T-helper 1 cell (primary cell): Measurements from ENCODE around the gene SPIRE1.
"Not testable (repeated sequence)": the region's sequence is repeated elsewhere in the genome, so short reads cannot be mapped to it uniquely, and the experiment has no call there.

Source experiments
- DNase-seq, 5 donors: peaks; one replicate each; pipeline ENCODE4 v3.0.0-alpha.2; 2012 to 2020

Gene SPIRE1

DNA sequence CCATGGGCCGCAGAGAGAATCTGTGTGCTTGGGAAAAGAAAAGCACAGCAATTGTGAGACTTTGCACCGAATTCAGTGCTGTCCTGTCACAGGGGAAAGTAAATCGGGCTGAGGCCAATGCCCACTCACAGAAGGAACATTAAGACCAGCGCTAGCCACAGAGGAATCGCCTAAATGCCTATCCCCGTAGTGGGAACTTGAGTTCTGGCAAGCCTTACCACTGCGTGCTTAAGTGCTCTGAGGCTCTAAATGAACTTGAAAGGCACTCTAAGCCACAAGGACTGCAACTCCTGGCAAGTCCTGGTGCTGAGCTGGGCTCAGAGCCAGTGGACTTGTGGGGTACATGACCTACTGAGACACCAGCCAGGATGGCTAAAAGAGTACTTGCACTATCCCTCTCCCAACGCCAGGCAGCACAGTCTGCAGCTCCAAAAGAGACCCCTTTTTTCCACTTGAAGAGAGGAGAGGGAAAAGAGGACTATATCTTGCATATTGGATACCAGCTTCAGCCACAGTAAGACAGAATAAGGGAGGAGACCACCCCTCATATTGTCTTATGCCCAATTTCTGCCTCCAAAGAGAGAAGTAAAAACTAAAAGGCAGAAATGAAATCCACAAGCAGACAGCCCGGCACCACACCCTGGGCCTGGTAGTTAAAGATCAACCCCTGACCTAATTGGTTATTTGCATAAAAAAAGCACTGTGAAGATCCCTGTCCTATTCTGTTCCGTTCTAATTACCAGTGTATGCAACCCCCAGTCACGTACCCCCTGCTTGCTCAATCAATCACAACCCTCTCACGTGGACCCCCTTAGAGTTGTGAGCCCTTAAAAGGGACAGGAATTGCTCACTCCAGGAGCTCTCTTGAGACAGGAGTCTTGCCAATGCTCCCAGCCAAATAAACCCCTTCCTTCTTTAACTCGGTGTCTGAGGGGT is 105.7 kb downstream of the SPIRE1 start:
- DNase-seq = not testable (repeated sequence)

DNA sequence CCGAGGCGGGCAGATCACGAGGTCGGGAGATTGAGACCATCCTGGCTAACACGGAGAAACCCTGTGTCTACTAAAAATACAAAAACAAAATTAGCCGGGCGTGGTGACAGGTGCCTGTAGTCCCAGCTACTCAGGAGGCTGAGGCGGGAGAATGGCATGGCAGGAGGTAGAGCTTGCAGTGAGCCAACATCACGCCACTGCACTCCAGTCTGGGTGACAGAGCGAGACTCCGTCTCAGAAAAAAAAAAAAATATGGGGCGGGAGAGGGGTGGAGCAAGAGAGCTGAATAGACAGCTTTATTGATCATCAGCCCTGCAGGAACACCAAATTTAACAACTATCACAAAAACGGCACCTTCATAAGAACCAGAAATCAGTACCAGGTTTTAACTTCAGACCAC is 106.4 kb downstream of the SPIRE1 start:
- not testable (repeated sequence) for DNase-seq

GRCh38 chr18:12543697-12544096 is 114.2 kb downstream of the SPIRE1 start:
- peak in 1 of 5 donors; percentile 27 for DNase-seq

DNA sequence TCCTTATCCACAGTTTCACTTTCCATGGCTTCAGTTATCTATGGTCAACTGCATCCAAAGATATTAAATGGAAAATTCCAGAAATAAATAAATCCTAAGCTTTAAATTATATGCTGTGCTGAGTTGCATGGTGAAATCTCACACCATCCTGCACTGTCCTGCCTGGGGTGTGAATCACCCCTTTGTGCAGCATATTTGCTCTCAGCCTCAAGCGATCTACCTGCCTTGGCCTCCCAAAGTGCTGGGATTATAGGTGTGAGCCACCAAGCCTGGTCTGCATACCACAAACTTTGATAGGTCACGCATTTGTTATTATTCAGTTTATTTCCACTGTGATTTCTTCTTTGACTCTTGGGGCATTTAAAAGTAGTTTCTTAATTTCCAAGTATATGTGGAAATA is 117.2 kb downstream of the SPIRE1 start:
- DNase-seq = no peak

- not testable (repeated sequence) for DNase-seq
Observed at GRCh38 chr18:12539158-12539557, 118.7 kb downstream of the SPIRE1 start.

GRCh38 chr18:12534820-12535219 is 123.1 kb downstream of the SPIRE1 start:
- no peak for DNase-seq

GRCh38 chr18:12532661-12533060 is 125.2 kb downstream of the SPIRE1 start:
- no peak for DNase-seq

GRCh38 chr18:12531749-12532148 is 126.2 kb downstream of the SPIRE1 start:
- DNase-seq = no peak

DNA sequence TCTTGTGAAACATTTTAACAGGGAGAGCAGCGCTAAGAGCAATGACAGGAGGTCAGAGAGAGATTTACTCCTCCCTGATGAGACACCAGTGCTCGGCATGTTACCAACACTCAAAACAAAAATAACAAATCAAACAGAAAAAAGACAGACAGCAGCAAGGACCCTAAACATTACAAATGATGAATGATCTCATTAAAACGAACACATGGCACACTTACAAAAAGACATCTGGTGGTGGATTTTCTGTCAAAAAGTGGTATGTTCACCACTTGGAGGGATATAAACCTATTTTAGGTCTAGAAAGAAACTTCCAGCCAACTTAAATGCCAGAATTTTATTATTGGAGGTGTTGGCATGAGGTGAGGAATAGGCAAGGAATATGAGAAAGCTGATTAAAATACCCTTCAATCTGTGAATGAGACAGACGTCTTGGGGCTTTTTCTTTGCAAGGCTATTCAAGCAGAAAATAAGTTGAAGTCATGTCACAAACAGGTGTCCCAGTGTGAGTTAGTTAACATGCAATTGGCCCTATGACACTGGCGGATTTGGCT is 137.4 kb downstream of the SPIRE1 start:
- DNase-seq = no peak

- no peak for DNase-seq
Observed at GRCh38 chr18:12518832-12519531, 138.9 kb downstream of the SPIRE1 start.

- no peak for DNase-seq
Observed at GRCh38 chr18:12518326-12518725, 139.6 kb downstream of the SPIRE1 start.

DNA sequence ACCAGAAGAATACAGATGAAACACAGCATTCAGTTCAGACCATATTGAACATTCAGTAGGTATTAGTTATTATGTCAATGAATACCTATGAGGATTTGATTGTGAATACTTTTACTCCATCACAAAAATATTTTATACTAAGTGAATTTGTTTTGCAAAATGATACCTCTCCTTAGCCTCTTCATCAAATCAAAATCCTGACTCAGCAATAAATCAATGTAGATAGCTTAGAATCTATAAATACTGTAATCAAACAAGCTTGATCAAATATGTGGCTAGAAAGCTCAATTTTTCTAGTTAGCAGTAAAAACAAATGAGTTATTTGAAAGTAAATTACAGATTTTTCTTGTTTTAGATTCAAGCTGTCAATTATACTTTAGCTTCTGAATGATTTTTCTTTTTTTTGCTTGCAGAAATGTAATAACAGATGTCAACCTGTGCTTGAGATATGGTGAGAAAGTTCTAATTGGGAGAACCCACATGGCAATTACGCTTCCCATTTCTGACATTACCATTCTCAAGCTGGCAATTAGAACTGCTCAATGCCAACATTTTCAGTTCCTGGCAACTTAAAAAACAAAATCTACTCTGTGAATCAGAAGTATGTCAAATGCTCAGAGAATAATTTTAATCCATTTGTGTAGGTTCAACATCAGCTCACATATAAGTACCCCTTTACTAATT is 140.6 kb downstream of the SPIRE1 start:
- DNase-seq = no peak

GRCh38 chr18:12516049-12516630 is 141.8 kb downstream of the SPIRE1 start:
- no peak for DNase-seq

GRCh38 chr18:12515550-12515949 is 142.4 kb downstream of the SPIRE1 start:
- DNase-seq = no peak

GRCh38 chr18:12507007-12507406 is 150.9 kb downstream of the SPIRE1 start:
- DNase-seq = no peak

DNA sequence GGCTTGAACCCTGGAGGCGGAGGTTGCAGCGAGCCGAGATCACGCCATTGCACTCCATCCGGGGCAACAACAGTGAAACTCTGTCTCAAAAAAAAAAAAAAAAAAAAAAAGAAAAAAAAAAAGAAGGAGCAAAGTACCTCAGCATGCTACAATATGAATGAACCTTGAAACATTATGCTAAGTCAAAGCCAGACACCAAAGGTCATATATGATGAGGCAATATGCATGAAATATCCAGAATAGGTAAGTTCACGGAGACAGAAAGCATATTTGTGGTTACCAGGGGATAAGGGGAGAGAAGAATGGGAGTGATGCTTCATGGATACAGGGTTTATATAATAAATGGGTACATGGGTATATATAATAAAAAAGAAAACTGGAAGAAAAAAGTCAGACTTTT is 156.9 kb downstream of the SPIRE1 start:
- DNase-seq = no peak

- no peak for DNase-seq
Observed at GRCh38 chr18:12497839-12498238, 160.1 kb downstream of the SPIRE1 start.

DNA sequence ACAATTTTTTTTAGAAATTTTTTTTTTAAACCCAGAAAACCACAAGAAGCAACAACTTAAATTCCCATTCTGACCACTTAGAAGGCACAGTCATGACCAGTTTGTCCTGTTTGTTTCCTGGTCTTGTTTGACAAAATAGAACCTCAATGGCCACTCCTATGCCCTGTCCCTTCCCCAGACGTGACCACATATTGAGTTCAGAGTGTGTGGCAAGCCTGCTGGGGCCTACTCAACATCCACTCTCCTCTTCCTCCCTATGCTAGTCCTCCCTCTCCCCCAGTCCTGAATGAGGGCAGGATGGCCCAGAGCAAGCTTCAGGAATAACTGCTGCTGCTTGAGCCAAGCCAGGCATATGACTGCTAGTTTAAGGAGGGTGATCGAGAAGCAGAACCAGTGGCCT is 160.6 kb downstream of the SPIRE1 start:
- DNase-seq = no peak

- no peak for DNase-seq
Observed at GRCh38 chr18:12492907-12493306, 165.0 kb downstream of the SPIRE1 start.

DNA sequence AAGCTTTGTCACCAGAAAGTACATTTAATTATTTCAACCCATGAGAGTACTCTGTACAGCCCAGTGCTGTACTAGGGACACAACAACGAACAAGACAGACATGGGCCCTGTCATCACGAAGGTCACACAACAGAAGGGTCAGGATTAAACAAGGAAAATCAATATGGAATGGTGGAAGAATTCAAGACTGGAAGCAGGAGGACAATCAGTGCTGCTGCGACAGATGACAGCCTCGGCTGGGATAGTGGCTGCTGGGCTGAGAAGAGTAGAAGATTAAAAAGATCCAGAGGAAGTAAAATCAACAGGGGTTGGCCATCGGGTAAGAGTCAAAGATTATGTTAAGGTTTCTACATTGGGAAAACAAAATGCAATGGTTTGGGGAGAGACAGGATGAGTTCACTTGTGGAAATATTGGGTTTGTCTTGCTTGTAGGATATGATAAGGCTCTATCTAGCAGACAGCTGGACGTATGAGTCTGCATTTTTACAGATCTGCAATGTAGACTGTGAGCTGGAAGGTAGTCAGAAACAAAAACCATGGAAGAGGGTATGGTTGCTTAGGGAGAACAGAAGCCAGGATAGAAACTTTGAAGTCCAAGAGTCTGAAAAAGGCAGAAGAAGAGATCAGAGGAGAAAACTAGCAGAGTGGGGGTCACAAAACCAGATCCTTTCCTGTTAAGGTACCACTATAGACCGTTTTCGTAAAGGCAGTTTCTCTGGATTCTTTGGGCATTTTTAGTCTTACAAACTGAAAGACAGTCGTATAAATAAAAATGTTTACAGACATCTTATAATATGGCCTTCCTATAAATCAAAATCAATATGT is 166.1 kb downstream of the SPIRE1 start:
- DNase-seq = no peak

GRCh38 chr18:12485479-12486105 is 172.3 kb downstream of the SPIRE1 start:
- no peak for DNase-seq
